ENCODE data around the gene MMP24.
A peak's percentile ranks its signal among the peaks of the same experiment; 100 is the strongest.

Gene MMP24

DNA sequence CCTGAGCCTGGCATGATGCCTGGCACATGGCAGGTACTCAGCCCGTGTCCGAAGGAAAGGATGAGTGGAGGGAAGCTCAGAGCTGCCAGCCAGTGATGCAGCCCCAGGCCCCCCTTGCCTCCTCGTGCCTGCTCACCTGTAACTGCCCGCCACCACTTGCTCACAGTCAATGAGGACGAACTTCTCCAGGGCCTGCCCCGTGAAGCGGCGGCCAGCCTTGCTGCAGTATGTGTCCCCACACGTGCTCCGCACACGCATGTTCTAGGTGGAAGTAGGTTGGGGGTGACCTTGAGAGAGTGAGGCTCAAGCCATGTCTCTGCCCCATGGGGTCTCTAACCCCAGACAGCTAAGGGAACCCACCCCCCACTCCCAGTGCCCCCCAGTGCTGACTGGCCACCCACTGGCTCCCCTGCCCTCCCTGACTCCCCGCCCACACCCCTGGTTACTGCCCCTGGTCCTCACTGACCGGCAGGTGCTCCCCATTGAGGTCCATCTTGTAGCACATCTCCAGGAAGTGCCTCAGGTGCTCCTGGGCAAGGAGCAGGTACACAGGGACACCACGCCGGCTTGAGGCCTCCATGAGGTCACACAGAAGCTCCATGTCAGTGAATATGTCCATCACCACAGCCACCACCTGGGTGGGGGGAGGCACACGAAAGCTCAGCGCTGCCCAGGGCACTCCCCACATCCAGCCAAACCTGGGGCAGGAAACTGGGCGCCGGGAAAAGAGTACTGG, 62.0 kb downstream of the MMP24 start:
- Mint-ChIP-seq H3K27me3 (peaks cover 22% of the 10 kb centered on the region), H3K9me3 (no peaks in the 10 kb centered on the region), H3K36me3 (ENCODE audit: insufficient read depth) (peaks cover 3% of the 10 kb centered on the region), H3K4me1 (peaks cover 15% of the 10 kb centered on the region), H3K27ac (ENCODE audit: low read depth) (no peak overlapping the region), H3K4me3 (no peak overlapping the region)
- DNase-seq (ENCODE audit: low spot score in 2 of 2): no peak
- ATAC-seq (replicated peaks; ENCODE audit: extremely low read depth, poor library complexity, severe bottlenecking): no peak

DNA sequence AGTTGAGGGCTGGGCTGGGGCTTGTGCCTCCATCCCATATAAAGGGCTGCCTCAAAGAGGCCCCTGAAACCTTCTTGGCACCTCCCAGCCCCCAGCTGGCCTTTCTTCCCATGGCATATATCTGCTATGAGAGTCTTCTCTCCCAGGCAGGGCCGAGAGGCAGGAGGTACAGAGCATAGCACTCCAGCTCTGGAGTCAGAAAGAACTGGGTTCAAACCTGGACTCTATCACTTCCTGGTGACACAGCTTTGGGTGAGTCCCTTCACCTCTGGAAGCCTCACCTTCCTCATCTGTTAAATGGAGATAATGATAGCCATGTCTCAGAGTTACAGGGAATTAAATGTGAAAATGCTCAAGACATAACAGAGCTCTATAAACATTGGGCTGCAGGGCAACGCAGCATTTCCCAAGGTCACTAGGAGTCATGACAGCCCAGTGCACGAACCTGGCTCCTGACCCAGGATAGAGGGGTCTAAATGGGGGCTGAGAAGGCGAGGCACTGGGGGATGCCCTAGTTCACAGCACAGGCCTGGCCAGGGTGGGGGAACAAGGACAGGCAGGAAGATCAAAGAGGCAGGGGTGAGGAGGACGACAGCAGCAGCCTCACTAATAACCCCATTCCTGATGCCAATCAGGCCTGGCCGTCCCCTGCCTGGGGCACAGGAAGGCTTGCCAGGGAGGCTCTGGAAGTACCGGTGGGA, 63.8 kb downstream of the MMP24 start:
- Mint-ChIP-seq H3K9me3 (no peaks in the 10 kb centered on the region), H3K4me3 (no peak overlapping the region), H3K27me3 (peaks cover 39% of the 10 kb centered on the region), H3K27ac (ENCODE audit: low read depth) (no peak overlapping the region), H3K36me3 (ENCODE audit: insufficient read depth) (no peaks in the 10 kb centered on the region), H3K4me1 (peaks cover 4% of the 10 kb centered on the region)
- DNase-seq (ENCODE audit: low spot score in 2 of 2) (no peak), ATAC-seq (replicated peaks; ENCODE audit: extremely low read depth, poor library complexity, severe bottlenecking) (no peak)

DNA sequence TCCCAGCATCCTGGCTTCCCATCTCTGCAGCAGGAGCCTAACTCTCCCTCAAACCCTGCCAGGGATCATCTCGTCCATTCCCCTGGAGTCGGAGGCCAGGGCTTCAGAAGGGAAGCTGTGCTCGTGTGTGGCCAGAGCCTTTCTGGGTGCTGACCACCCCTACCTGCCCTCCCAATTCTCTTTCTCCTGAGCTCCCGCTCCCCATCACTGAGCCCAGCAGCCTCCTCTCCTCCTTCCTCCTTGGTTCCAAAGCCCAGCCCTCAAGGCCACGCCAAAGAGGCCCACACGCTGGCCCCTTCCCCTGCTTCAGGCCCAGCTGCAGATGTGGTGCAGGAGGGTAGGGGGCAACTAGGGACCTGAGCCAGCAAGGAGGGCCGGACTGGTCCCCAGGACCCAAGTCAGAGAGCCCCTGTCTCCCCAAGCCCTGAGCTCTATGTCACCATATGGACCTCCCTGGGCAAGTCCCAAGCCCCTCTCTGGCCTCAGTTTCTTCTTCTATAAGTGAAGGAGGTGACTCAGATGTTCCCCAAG, 64.5 kb downstream of the MMP24 start:
- Mint-ChIP-seq H3K27me3 (peaks cover 45% of the 10 kb centered on the region), H3K9me3 (no peaks in the 10 kb centered on the region), H3K27ac (ENCODE audit: low read depth) (no peak overlapping the region), H3K36me3 (ENCODE audit: insufficient read depth) (no peaks in the 10 kb centered on the region), H3K4me3 (no peak overlapping the region), H3K4me1 (peaks cover 5% of the 10 kb centered on the region)
- ATAC-seq (replicated peaks; ENCODE audit: extremely low read depth, poor library complexity, severe bottlenecking) (no peak), DNase-seq (ENCODE audit: low spot score in 2 of 2) (no peak)

DNA sequence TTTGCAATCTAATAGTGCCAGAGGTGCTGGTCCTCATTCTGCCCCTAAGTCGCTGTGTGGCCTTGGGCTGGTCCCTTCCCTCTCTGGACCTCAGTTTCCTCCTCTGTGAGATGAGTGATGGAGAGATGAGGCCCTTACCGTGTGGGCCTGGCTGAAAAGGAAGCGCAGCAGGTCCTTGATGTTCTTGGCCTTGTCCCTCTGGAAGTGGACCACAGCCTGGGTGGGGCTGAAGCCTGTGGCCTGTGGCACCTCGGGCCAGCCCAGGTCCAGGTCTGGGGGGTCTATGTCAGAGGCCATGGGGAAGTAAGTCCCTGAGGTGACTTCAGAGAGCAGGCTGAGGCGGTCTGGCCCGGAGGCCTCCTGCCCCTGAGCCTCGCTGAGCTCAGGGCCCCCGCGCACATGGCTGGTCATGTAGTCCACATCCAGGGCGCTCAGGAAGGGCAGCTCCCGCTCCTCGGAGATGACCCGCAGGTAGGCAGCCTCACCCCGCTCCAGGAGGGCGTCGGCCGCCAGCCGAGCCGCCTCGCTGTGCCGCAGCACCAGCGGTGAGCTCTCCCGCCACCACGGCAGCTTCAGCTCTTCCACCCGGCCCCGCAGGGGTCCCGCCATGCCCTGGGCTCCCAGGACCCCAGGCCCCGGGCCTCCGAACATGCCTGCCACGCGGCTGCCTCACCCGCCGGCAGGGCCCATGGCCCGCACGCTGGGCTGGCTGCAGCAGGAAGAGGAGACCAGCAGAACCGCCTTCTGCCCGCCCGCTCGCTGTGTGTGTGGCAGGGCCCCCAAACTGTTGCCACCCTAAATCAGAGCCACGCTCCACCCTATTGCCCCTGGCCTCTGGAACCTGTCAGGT, 65.4 kb downstream of the MMP24 start, which contains the start of gene FAM83C:
FAM83C (minus strand) TSS at position 772 of the 850 bp plus-strand sequence; CDS start at position 651, 121 bp downstream.
- no peaks in the 10 kb centered on the region for H3K36me3 Mint-ChIP-seq (ENCODE audit: insufficient read depth)
- no peak within 1 kb of the TSS for H3K27ac Mint-ChIP-seq (ENCODE audit: low read depth)
- ATAC-seq (replicated peaks; ENCODE audit: extremely low read depth, poor library complexity, severe bottlenecking) (no peak), DNase-seq (ENCODE audit: low spot score in 2 of 2) (no peak)
- no peak within 1 kb of the TSS for H3K4me3 Mint-ChIP-seq
- H3K9me3 Mint-ChIP-seq: no peaks in the 10 kb centered on the region
- H3K27me3 Mint-ChIP-seq: peaks cover 48% of the 10 kb centered on the region
- peaks cover 5% of the 10 kb centered on the region for H3K4me1 Mint-ChIP-seq

DNA sequence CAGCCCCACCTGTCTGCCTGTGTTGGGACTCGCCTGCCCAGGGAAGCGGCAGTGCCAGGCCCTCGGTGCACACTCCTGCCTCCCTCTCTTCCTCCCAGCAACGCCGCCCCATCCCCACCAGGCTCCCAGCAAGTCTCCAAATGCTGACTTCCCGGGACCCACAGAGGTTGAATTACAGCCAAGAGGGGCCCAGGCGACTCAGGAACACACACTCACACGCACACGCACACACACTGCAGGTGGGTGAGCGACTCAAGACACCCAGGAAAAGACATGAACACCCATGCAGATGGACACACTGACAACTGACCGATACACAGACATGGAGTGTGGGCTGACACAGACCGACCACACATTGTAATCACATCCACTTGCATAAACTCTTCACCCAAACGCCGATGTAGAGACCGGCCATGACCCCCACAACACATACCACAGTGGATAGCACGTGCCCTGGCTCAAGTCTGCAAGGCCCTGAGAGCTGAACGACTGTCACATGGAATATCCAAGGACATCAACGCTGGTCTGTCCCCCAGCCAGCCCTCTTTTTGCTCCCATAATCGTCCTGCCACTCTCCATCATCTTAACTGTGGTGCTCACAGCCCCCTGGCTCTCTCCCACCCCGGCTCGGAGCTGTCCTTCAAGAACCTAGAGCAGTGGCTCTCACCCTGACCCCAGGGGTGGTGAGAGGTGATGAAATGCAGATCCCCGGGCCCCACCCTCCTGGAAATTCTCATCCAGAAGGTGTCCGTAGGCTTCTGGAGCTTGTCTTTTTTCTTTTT, 66.2 kb downstream of the MMP24 start:
- no peaks in the 10 kb centered on the region for H3K36me3 Mint-ChIP-seq (ENCODE audit: insufficient read depth)
- H3K4me1 Mint-ChIP-seq: peaks cover 5% of the 10 kb centered on the region
- DNase-seq (ENCODE audit: low spot score in 2 of 2) (no peak), ATAC-seq (replicated peaks; ENCODE audit: extremely low read depth, poor library complexity, severe bottlenecking) (no peak)
- no peak overlapping the region for H3K4me3 Mint-ChIP-seq
- H3K27me3 Mint-ChIP-seq: peaks cover 48% of the 10 kb centered on the region
- H3K27ac Mint-ChIP-seq (ENCODE audit: low read depth): no peak overlapping the region
- no peaks in the 10 kb centered on the region for H3K9me3 Mint-ChIP-seq

DNA sequence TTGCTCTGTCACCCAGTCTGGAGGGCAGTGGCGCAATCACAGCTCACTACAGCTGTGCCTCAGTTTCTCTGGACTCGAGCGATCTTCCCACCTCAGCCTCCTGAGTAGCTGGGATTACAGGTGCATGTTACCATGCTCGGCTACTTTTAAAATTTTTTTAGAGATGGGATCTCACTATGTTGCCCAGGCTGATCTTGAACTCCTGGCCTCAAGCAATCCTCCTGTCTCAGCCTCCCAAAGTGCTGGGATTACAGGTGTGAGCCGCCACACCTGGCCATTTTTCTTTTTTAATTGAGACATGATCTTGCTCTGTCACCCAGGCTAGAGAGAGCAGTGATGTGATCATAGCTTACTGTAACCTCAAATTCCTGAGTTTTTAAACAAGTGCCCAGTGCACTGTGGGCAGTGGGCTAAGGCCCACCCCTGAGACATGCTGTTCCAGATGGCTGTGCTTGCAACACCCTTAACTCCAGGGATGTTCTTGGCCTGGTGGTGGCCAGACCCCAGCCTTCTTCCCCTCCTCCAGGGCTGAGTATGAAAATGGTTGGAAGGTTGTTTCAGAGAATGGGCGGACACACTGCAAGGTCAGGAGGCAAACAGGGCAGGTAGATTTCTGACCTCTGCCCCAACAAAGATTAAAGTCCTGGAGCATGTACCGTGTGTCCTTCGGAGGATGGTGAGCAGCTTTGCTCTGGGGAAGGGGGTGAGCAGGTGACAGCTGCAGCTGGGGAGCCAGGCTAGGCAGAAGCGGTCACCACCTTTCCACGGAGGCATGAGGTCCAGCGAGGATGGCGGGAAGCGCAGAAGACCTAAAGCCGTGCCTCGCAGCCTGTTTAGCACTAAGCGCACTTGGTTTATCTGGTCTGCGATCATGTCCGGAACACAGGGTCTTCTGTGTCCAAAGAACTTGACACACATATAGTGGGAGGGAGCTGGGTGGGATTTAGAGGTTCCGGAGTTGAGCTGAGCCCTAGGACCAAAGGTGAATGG, 67.1 kb downstream of the MMP24 start:
- no peaks in the 10 kb centered on the region for H3K9me3 Mint-ChIP-seq
- H3K4me3 Mint-ChIP-seq: no peak overlapping the region
- ATAC-seq (replicated peaks; ENCODE audit: extremely low read depth, poor library complexity, severe bottlenecking) (no peak), DNase-seq (ENCODE audit: low spot score in 2 of 2) (no peak)
- peaks cover 5% of the 10 kb centered on the region for H3K4me1 Mint-ChIP-seq
- H3K27ac Mint-ChIP-seq (ENCODE audit: low read depth): no peak overlapping the region
- H3K27me3 Mint-ChIP-seq: peaks cover 48% of the 10 kb centered on the region
- no peaks in the 10 kb centered on the region for H3K36me3 Mint-ChIP-seq (ENCODE audit: insufficient read depth)

DNA sequence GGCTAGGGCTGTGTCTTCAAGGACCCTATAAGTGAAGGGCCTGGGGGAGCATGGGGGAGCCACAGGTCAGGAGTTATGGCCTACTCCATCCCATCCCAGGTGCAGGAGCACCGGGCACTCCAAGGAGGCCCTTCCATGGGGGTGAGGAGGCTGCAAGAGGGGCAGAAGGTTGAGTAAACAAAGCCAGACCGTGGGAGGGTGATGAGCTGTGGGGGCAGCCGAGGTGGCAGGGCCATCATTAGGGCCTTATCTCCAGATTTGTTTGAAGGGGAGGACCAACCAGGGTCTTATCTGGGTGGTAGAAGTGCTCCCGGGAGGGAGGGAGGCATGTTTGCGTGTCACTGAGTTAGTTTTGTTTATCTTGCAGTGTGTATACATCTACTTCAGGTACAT, 67.8 kb downstream of the MMP24 start:
- DNase-seq (ENCODE audit: low spot score in 2 of 2): no peak
- no peaks in the 10 kb centered on the region for H3K36me3 Mint-ChIP-seq (ENCODE audit: insufficient read depth)
- H3K9me3 Mint-ChIP-seq: no peaks in the 10 kb centered on the region
- no peak overlapping the region for H3K4me3 Mint-ChIP-seq
- no peak for ATAC-seq (replicated peaks; ENCODE audit: extremely low read depth, poor library complexity, severe bottlenecking)
- peaks cover 5% of the 10 kb centered on the region for H3K4me1 Mint-ChIP-seq
- H3K27me3 Mint-ChIP-seq: peaks cover 48% of the 10 kb centered on the region
- H3K27ac Mint-ChIP-seq (ENCODE audit: low read depth): no peak overlapping the region

DNA sequence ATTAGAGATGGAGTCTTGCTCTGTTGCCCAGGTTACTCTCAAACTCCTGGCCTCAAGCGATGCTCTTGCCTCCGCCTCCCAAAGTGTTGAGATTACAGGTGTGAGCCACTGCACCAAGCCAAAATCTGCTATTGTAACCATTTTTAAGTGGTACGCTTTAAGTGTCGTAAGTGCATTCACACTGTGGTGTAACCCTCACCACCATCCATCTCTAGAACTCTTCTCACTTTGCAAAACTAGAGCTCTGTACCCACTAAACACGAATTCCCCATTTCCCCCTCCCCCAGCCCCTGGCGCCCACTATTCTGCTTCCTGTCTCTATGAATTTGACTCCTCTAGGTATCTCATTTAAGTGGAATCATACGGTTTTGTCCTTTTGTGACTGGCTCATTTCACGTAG, 68.6 kb downstream of the MMP24 start:
- DNase-seq (ENCODE audit: low spot score in 2 of 2): no peak
- no peaks in the 10 kb centered on the region for H3K36me3 Mint-ChIP-seq (ENCODE audit: insufficient read depth)
- H3K27me3 Mint-ChIP-seq: peaks cover 47% of the 10 kb centered on the region
- peaks cover 5% of the 10 kb centered on the region for H3K4me1 Mint-ChIP-seq
- peak; percentile 58 for ATAC-seq (replicated peaks; ENCODE audit: extremely low read depth, poor library complexity, severe bottlenecking)
- no peaks in the 10 kb centered on the region for H3K9me3 Mint-ChIP-seq
- H3K4me3 Mint-ChIP-seq: no peak overlapping the region
- no peak overlapping the region for H3K27ac Mint-ChIP-seq (ENCODE audit: low read depth)

DNA sequence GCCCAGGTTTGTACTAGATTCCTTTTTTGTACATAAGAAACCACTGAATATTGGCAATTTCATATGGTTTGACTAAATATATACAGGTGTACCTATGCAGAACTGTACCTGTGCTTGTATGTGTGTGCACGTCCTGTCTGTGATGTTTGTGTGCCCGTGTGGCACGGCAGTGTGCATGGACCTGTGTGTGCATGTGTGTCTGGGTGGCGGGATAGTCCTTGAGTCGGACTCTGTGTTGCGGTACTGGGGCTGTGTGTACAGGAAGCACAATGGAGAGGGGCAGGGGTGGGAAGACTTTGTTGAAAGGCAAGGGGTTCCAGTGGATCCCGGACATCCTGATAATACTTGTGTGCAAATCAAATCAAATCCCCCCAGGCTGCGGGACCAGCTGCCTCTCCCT, 69.2 kb downstream of the MMP24 start:
- ATAC-seq (replicated peaks; ENCODE audit: extremely low read depth, poor library complexity, severe bottlenecking): no peak
- Mint-ChIP-seq H3K27me3 (peaks cover 41% of the 10 kb centered on the region), H3K4me1 (peaks cover 5% of the 10 kb centered on the region), H3K27ac (ENCODE audit: low read depth) (no peak overlapping the region), H3K9me3 (no peaks in the 10 kb centered on the region), H3K36me3 (ENCODE audit: insufficient read depth) (no peaks in the 10 kb centered on the region), H3K4me3 (no peak overlapping the region)
- DNase-seq (ENCODE audit: low spot score in 2 of 2): no peak

DNA sequence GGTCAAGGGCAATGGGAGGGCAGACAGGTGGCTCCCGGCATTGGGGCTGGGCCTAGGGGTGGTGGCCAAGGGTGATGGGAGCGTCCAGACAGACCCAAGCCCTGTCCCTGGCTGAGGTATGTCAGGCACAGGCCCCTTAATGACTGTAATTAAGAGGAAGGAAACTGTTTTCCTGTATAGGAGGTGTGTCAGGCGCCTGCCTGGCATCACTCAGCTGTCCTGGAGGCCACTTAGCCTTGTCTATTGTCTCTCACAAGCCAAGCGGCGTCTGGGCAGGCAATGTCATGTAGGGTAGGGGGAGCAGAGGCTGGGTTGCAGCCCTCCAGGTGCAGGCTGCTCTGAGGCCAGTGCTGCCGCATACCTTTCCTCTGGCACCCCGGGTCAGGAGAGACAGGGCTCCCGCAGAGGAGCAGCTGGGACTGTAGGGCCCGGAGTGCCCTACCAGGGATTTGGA, 69.6 kb downstream of the MMP24 start:
- H3K27me3 Mint-ChIP-seq: peaks cover 38% of the 10 kb centered on the region
- ATAC-seq (replicated peaks; ENCODE audit: extremely low read depth, poor library complexity, severe bottlenecking): no peak
- H3K27ac Mint-ChIP-seq (ENCODE audit: low read depth): no peak overlapping the region
- DNase-seq (ENCODE audit: low spot score in 2 of 2): no peak
- no peaks in the 10 kb centered on the region for H3K9me3 Mint-ChIP-seq
- no peaks in the 10 kb centered on the region for H3K36me3 Mint-ChIP-seq (ENCODE audit: insufficient read depth)
- no peak overlapping the region for H3K4me3 Mint-ChIP-seq
- H3K4me1 Mint-ChIP-seq: peaks cover 5% of the 10 kb centered on the region

DNA sequence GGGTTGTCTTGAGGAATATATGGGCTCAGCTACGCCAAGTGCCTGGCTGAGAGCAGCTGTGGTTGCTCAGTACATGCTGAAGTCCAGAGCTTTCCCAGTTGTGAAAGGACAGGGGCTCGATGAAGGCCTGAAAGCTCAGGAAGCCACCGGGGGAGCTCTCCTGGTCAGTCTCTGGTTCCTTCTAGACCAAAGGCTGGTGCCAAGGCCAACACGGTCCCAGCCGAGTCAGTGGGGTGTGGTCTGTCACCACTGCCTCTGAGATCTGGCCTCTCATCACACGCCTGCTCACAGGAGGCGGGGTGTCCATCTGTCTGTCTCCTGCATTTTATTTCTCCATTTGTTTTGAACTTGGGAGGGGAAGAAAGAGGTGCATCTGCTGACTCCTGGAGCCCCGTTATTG, 70.7 kb downstream of the MMP24 start:
- no peak for DNase-seq (ENCODE audit: low spot score in 2 of 2)
- Mint-ChIP-seq H3K4me3 (no peak overlapping the region), H3K4me1 (peaks cover 5% of the 10 kb centered on the region), H3K9me3 (no peaks in the 10 kb centered on the region), H3K27ac (ENCODE audit: low read depth) (no peak overlapping the region), H3K36me3 (ENCODE audit: insufficient read depth) (no peaks in the 10 kb centered on the region), H3K27me3 (peaks cover 38% of the 10 kb centered on the region)
- ATAC-seq (replicated peaks; ENCODE audit: extremely low read depth, poor library complexity, severe bottlenecking): no peak

Data from central memory CD8-positive, alpha-beta T cell (primary cell).